ENCODE results near the gene PDE4D.

PDE4D gene

DNA sequence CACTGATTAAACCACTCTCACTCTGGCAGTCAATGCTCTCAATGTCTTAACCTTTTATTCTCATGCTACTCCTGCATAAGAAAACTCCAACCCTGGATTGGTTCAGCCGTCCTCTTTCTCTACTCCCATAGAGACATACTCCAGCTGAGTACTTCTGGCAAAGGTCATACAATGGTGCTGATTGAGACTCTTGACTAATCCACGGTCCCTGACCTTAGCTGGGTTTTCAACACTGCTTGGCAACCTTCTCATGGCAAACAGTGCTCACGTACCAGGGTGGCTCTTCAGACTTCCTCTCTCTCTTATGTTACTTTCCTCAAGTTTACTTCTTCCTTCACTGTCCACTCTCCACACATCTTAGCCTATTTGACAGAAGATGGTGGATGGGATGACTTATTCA is 963.0 kb downstream of the PDE4D start:
- DNase-seq: no peak

DNA sequence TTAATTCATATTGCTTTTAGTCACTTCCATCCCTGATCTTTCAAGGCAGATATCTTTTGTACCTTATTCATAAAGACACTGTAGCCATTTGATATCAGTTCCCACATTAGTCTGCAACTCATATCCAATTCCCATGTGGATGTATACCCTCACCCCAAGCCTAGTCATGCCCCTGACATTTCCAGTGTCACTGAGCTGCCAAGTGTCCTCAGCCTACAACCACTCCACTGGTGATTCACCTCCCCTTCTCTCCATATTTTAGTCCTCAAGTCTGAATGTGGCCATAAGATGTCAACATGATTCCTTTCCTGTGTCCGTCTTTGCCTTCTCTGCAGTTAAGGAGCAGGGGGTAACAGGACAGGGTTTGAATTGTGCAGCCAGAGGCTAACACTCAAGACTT is 963.8 kb downstream of the PDE4D start:
- DNase-seq: no peak

- DNase-seq: no peak
Observed at GRCh38 chr5:58927938-58928337, 965.6 kb downstream of the PDE4D start.

DNA sequence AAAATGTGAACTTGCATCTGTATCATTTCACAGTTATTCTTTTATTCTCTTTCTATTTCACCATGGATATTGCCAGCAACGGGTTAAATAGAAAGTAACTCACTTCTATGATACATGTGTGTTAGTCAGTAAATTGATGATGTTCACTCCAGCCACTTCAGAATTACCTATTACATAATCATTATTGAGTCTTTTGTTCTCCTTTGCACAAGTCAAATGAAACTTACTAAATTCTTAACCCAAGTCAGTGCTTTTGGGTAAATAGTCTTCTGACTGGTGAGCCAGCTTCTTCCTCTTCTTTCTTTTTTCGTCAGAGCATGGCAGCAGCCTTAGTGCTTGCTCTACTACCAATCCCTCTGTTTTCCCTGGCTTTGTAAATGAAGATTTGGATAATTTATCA is 966.3 kb downstream of the PDE4D start:
- no peak for DNase-seq

- no peak for DNase-seq
Observed at GRCh38 chr5:58926541-58926935, 967.0 kb downstream of the PDE4D start.

- no peak for DNase-seq
Observed at GRCh38 chr5:58925627-58926540, 967.6 kb downstream of the PDE4D start.

- DNase-seq: no peak
Observed at GRCh38 chr5:58924306-58924705, 969.2 kb downstream of the PDE4D start.

DNA sequence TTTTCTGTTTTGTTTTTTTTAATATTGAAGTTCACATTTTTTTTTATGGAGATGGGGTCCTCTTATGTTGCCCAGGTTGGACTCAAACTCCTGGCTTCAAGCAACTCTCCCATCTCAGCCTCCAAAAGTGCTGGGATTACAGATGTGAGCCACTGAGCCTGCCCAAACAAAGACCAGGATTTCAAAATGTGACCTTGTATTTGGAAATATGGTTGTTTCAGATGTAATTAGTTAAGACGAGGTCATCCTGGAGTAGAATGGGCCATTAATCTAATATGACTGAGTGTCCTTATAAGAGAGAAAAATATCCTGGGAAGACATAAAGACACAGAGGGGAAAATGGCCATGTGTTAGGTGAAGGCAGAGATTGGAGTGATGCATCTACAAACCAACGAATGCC is 970.2 kb downstream of the PDE4D start:
- no peak for DNase-seq

DNA sequence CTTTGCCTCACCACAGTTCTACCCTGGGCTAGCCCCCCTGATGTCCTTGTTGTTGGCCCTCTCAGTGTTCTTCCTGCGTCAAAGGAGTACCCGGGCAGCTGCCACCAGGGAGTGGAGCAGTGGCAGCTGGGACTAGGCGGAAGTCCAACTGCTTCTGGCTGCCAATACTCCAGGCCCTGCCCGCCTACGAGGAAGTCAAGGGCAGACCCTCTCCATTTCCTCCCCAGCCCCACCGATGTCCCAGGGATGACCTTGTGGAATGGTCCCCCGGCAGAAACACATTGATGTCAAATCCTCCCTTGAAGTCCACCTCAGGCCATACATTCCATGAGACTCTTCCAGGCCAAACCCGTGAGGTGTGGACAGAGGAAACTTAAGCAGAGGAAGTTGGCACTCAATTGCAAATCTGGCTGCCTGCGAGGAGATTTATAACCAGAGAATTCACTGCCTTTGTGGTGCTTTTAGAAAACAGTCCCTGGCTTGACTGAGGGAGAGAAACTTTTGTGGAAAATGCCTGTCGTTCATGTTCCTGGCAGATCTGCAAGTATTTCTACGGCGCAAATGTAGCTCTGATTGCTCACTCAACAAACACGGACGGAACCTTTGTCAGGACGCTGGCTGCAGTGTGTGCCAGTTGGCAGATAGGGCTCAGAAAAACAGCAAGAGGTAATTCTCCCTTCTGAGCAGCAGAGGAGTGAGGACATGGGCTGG is 970.9 kb downstream of the PDE4D start:
- no peak for DNase-seq

DNA sequence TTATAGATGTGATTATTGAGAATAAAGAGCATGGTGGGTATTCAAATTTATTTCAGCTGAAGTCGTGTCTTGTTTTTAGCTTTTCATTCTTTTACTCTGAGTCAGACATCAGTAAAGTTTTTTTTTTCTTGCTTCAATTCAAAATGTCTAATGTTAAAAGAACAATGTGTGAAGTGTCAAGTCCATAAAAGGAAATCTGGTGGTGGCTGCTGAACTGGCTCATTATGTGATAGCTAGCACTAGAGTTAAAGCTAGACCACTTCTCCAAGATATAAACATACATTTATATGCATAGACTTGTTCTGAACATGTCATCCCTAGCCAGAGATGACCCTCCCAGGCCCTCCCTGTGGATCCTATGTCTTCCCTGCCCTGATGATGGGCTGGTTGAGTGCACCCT is 972.4 kb downstream of the PDE4D start:
- DNase-seq: no peak

DNA sequence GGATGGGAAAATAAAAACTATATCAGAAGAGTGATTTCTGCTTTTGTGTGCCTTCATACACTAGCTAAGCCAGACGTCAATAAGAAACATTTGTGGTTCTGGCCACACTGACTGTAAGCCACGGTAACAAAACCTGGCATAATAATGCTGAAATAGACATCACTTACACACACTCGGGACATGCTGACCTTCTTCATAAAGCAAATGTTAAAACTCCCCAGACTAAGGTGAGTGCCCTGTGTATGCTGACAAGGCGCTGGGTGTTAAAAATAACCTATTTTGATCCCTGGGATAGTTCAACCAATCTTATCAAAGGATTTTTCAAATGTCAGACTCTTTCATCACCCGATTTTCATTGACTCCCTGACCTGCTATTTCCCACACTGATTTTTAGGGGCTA is 973.7 kb downstream of the PDE4D start:
- DNase-seq: no peak

All from NCI-H226 (cell line).